Amniotic stem cell (primary cell): ENCODE data around the gene TCF7L1.
"Not testable (repeated sequence)": the region's sequence is repeated elsewhere in the genome, so short reads cannot be mapped to it uniquely, and the experiment has no call there.

ENCODE experiments used
- DNase-seq: peaks from one replicate; lab custom pipeline; 2025; lab: John Stamatoyannopoulos, UW

The TCF7L1 gene, protein sequence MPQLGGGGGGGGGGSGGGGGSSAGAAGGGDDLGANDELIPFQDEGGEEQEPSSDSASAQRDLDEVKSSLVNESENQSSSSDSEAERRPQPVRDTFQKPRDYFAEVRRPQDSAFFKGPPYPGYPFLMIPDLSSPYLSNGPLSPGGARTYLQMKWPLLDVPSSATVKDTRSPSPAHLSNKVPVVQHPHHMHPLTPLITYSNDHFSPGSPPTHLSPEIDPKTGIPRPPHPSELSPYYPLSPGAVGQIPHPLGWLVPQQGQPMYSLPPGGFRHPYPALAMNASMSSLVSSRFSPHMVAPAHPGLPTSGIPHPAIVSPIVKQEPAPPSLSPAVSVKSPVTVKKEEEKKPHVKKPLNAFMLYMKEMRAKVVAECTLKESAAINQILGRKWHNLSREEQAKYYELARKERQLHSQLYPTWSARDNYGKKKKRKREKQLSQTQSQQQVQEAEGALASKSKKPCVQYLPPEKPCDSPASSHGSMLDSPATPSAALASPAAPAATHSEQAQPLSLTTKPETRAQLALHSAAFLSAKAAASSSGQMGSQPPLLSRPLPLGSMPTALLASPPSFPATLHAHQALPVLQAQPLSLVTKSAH

GRCh38 chr2:85132834-85133637 lies at the start of gene TCF7L1:
TSS of gene TCF7L1 (plus strand) at chr2:85133392. CDS start at chr2:85133685, 293 bp downstream.
- DNase-seq = peak; percentile 80

- no peak for DNase-seq
Measured at GRCh38 chr2:85085563-85085962, 47.6 kb upstream of the TCF7L1 start.

DNA sequence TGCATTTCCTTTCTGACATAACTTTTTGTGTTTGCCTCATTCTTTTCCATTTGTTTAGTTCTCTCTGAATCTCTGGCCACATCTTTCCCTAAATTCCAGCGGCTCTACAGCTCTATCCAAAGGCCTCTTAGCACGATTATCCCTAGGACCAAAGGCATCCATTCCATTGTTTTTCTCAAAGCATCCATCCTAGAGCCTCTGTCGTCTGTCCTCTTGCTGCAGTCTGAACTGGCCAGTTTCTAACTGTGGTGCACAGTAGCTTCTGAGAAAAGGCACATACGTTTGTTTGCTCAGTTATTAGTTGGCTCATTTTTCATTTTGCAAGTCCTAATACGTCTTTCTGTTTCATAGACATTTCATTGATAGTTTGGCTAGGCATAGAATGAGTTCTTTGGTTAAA lies 45.7 kb upstream of the TCF7L1 start:
- no peak for DNase-seq

DNA sequence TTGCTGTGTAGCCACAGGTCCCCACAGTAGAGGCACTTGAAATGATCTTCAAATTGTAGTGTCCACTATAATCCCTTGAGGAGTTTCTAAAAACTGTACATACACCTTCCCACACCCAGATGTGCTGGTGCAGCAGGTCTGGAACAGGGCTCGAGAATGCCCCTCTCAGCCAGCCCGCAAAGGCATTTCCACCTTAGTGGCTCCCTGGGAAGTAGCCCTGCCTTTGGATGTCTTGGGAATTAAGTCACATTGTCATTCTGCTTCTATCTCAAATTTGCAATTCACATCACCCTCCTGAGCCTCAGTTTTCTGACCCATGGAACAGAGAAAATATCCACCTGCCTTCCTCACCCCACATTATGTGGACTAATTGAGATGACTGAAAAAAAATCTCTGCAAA lies 44.3 kb upstream of the TCF7L1 start:
- DNase-seq = no peak

- DNase-seq = no peak
Measured at GRCh38 chr2:85089585-85089984, 43.6 kb upstream of the TCF7L1 start.

GRCh38 chr2:85091838-85092237 lies 41.4 kb upstream of the TCF7L1 start:
- DNase-seq = no peak

DNA sequence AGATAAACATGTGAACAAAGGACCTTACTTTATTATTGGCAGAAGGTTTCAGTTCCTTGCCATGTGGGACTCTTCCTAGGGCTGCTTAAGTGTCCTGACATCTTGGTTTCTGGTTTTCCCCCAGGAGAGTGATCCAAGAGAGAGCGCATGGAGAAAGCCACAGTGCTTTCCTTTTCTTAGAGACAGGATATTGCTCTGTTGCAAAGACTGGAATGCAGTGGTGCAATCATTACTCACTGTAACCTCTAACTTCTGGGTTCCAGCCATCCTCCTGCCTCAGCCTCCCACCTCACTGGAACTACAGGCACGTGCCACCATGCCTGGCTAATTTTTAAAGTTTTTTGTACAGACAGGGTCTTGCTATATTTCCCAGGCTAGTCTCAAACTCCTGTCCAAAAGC lies 38.1 kb upstream of the TCF7L1 start:
- no peak for DNase-seq

DNA sequence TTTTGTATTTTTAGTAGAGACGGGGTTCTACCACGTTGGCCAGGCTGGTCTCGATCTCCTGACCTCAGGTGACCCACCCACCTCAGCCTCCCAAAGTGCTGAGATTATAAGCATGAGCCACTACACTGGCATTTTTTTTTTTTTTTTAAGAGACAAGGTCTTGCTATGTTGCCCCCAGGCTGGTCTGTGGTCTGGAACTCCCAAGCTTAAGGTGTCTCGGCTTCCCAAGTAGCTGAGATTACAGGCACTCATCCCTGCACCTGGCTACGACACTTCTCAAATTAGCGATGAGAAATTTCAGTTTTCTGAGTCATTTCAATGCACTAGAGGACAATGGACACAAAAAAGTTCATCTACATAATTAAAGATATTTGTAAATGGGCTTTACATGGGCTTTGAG lies 36.6 kb upstream of the TCF7L1 start:
- DNase-seq = no peak

GRCh38 chr2:85104228-85104627 lies 29.0 kb upstream of the TCF7L1 start:
- DNase-seq = no peak

GRCh38 chr2:85106489-85107180 lies 26.6 kb upstream of the TCF7L1 start:
- DNase-seq = no peak

DNA sequence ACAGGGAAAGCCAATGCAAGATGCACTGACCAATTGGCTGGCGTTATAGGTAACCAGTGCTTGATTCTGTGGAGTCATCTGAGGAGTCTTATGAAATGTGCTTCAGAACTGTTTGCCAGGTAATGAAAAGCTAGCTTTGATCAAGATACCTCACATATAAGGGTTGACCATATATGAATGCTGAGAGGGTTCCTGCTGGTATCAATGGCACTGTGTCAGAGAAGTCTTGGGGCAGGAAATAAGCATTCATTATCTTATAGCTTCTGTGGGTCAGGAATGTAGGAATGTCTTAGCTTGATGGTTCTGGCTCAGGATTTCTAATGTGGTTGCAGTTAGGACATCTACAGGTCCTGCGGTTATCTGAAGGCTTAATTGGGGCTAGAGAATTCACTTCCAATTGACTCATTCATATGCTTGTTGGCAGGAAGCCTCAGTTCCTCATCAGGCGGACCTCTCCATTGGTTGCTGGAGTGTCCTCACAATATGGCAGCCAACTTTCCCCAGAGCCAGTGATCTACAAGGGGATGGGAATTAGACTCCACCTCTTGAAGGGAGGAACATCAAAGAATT lies 22.1 kb upstream of the TCF7L1 start:
- DNase-seq = no peak

DNA sequence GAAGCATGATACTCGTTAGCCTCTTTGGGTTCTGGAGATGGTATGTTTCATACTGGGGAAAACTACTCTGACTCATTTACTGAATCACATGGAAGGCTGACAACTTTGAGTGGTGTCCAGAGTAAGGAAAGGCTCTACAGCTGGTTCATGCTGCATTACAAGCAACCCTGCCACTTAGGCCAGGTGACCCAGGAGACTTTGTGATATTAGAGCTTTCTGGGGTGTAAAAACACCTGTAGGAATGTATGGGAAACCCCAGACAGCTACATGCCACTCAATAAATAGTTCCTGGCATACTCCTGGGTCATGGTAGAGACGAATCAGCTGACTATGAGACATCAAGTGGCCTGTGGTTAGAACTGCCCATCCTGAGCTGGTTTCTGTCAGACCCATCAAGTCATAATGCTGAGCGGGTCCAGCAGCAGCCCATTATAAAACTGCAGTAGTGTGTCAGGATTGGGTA lies 21.3 kb upstream of the TCF7L1 start:
- DNase-seq = no peak

- no peak for DNase-seq
Measured at GRCh38 chr2:85112906-85113625, 20.1 kb upstream of the TCF7L1 start.

DNA sequence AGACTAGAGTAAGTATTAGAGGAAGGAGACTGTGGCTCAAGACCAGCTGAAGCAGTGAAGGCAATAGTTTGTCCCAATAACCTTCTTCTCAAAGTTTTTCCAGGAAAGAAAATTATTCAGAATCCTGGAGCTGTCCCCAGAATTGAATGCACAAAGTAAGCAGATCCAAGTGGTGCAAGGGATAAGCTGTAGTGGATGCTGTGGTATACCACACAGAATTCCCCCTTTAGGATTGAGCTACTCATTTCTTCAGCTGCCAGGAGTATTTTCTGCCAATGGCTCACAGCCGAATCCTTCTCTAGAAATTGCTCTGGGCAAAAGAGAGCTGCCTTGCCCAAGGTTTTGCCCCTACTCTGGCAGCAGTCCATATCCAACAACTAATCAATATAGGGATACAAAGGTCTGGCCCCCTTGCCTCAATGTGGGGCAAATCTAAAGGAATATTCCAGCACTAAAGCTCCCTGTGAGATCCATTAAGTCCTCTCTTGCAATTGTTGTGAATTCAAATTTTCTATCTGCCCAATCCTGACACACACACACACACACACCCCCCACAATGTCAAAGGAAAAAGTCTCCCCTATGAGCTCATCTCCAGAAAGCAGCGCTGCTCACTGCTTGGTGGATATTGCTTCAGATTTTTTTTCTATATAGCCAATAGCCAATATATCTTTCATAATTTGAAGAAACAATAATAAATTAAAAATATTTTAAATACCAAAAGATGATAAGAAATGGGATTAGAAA lies 18.4 kb upstream of the TCF7L1 start:
- no peak for DNase-seq

DNA sequence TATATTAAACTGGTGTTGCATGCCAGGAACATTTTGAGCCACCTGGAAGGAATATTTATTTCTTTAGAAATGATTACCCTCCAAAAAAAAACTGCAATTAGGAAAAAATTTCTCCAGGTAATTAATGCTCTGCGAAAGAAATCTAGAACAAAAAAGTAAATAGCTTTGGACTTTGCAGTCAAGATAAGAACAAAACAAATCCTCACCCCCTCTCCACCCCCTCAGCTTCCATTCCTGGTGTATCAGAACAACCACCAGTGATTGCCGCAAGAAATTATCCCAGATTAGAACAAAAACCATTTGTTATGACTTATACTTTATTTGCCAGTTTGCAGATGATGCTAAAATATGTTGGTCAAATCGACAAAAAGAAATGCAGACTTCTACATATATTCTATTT lies 17.0 kb upstream of the TCF7L1 start:
- no peak for DNase-seq

DNA sequence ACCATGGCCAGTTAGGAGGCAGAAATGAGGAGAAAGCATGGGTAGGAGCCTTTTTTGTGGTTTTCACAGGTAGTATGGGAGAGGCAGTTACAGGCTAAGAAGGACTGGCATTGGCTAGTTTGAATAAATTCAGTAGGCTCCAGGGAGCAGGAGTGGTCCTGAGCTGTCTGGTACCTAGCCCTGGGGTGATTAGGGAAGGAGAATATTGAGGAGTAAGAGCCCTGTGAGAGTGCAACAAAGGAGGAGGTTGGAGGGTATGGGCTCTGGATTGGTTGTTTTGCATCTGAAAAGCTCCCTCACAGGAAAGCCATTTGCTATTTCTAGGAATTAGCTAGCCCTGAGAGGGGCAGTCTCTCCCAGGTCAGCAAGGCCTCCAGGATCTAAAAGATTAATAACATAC lies 13.3 kb upstream of the TCF7L1 start:
- DNase-seq = no peak

DNA sequence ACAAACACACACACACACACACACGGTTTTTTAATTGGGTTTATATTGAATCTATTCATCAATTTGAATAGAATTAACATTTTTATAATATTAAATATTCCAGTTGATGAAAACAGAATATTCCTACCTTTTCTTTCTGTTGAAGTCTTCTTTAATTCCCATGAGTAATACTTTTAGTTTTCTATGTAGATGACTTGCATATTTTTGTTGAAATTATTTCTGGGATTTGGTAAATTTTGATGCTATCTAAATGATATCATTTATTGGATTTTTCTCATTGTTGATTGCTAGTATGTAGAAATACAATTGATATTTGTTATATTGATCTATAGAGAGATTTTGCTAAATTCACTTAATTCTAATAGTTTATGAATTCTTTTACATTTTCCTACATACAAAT lies 12.8 kb upstream of the TCF7L1 start:
- no peak for DNase-seq

GRCh38 chr2:85126462-85126861 lies 6.7 kb upstream of the TCF7L1 start:
- DNase-seq = not testable (repeated sequence)

DNA sequence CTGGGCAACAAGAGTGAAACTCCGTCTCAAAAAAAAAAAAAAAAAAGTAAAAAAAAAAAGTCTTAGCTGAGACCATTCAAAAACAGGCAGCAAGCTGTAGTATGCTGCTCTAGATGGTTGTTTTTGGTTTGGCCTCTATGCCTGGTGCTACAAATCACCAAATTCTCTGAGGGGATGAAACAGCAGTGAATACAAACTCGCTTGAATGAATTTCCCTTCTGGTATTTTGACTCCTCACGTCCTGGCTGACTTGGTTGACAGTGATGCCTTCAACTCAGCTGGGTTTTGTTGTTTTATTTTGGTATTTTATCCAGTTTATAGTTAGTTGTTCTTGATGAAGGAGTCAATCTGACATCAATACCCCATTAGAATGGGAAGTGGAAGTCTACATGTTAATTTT lies 3.3 kb upstream of the TCF7L1 start:
- no peak for DNase-seq

- no peak for DNase-seq
Measured at GRCh38 chr2:85130407-85130806, 2.8 kb upstream of the TCF7L1 start.
